ENCODE measurements around the gene PLCB2.

- TF ChIP-seq EZH2 (IDR thresholded peaks at IDR 0.05) = no peak
- no peak for TF ChIP-seq POLR2AphosphoS5 (IDR thresholded peaks at IDR 0.05; ENCODE audit: borderline replicate concordance, low read depth, low read length)
- no peak for TF ChIP-seq FOXP2 (optimal IDR thresholded peaks at IDR 0.05; ENCODE audit: control extremely low read depth, extremely low read length, insufficient read depth)
Measured at GRCh38 chr15:40336744-40337122, 29.0 kb upstream of the PLCB2 start.
